SK-N-SH (cell line): ENCODE data around the gene VCAM1. TPM values are rescaled to one million over a fixed set of nuclear protein-coding genes. Genes with fewer than 3 reads are reported as not detected.

Source experiments
- CTCF ChIA-PET: fragments of 300-600, 350-600 bp; formaldehyde crosslinking; extraction: SDS; loops from one replicate; lab custom pipeline; 2021; lab: Yijun Ruan, JAX
- POLR2A ChIA-PET: fragments of 350-600 bp; sonication (Branson Sonifier 250); formaldehyde crosslinking; extraction: SDS; loops from one replicate; lab custom pipeline; 2020; ENCODE audit warnings: antibody characterized with exemption, inconsistent platforms; lab: Yijun Ruan, JAX
- DNase-seq: peaks from one replicate; pipeline ENCODE4 v3.0.0; 2012
- H2AFZ ChIP-seq: fragments of 200-600 bp; sonication (generic); 2 replicates; pipeline ENCODE4 v1.8.1; 2016; ENCODE audit warnings: antibody characterized with exemption, mild to moderate bottlenecking, low read depth
- H3F3A ChIP-seq: fragments of 200-600 bp; sonication (generic); replicated peaks from 2 replicates; pipeline ENCODE3; 2016; ENCODE audit warnings: antibody characterized with exemption, mild to moderate bottlenecking; ENCODE audit not compliant: insufficient read depth
- H3K27ac ChIP-seq, 2 experiments: fragments of 200-500 bp in 1 of 2; fragments of 200-600 bp in 1 of 2; sonication (Bioruptor generic) in 1 of 2; sonication (generic), shearing (Covaris generic) in 1 of 2; 2 replicates each; pipeline versions ENCODE4 v1.5.1 to v1.6.1; 2014 to 2016; ENCODE audit warnings: low read depth in 2 of 2, inconsistent platforms in 1 of 2, low read length in 1 of 2, mild to moderate bottlenecking in 1 of 2, mixed read lengths in 1 of 2
- H3K27me3 ChIP-seq: fragments of 200-600 bp; sonication (generic), shearing (Covaris generic); 2 replicates; pipeline ENCODE4 v1.6.1; 2016; ENCODE audit warnings: mixed run types; ENCODE audit not compliant: insufficient read depth
- H3K36me3 ChIP-seq, 2 experiments: fragments of 200-500 bp in 1 of 2; fragments of 200-600 bp in 1 of 2; sonication (Bioruptor generic) in 1 of 2; sonication (generic) in 1 of 2; replicated peaks in 1 of 2; 2 replicates each; pipeline versions ENCODE3 to v1.5.1; 2014 to 2016; ENCODE audit warnings: low read length in 1 of 2, mild to moderate bottlenecking in 1 of 2; ENCODE audit not compliant: insufficient read depth in 2 of 2, control insufficient read depth in 1 of 2
- H3K4me1 ChIP-seq, 2 experiments: fragments of 200-500 bp in 1 of 2; fragments of 200-600 bp in 1 of 2; sonication (Bioruptor generic) in 1 of 2; sonication (generic), shearing (Covaris generic) in 1 of 2; 2 replicates each; pipeline versions ENCODE4 v1.5.1 to v1.6.1; 2014 to 2016; ENCODE audit warnings: low read depth in 1 of 2, low read length in 1 of 2, mixed run types in 1 of 2; ENCODE audit not compliant: insufficient read depth in 2 of 2, control insufficient read depth in 1 of 2
- H3K4me2 ChIP-seq: fragments of 200-600 bp; sonication (generic), shearing (Covaris generic); 2 replicates; pipeline ENCODE4 v1.6.1; 2017; ENCODE audit warnings: mixed run types
- H3K4me3 ChIP-seq, 2 experiments: fragments of 200-500 bp in 1 of 2; fragments of 200-600 bp in 1 of 2; sonication (Bioruptor generic) in 1 of 2; sonication (generic), shearing (Covaris generic) in 1 of 2; 2 replicates each; pipeline versions ENCODE4 v1.5.1 to v1.8.1; 2014 to 2016; ENCODE audit warnings: low read depth in 2 of 2, inconsistent platforms in 1 of 2, low read length in 1 of 2, mild to moderate bottlenecking in 1 of 2, mixed read lengths in 1 of 2, moderate library complexity in 1 of 2
- H3K79me2 ChIP-seq: fragments of 200-600 bp; sonication (generic); 2 replicates; pipeline ENCODE4 v1.8.1; 2017; ENCODE audit warnings: mild to moderate bottlenecking; ENCODE audit not compliant: insufficient read depth
- H3K9ac ChIP-seq: fragments of 200-600 bp; sonication (generic); 2 replicates; pipeline ENCODE4 v1.6.1; 2017; ENCODE audit warnings: mixed run types
- H3K9me2 ChIP-seq: fragments of 200-600 bp; sonication (generic); 2 replicates; pipeline ENCODE4 v1.6.1; 2017; ENCODE audit warnings: mixed run types
- H3K9me3 ChIP-seq: fragments of 200-600 bp; sonication (generic); 2 replicates; pipeline ENCODE4 v1.6.1; 2017; ENCODE audit warnings: mixed run types, mild to moderate bottlenecking, moderate library complexity
- H4K20me1 ChIP-seq: fragments of 200-600 bp; sonication (generic); 2 replicates; pipeline ENCODE4 v1.6.1; 2017; ENCODE audit warnings: mild to moderate bottlenecking, mixed run types; ENCODE audit not compliant: insufficient read depth
- ELF1 ChIP-seq: IDR thresholded peaks from 2 replicates; pipeline ENCODE4 v1.4.0; 2012
- EZH2phosphoT487 ChIP-seq: fragments of 200-600 bp; sonication (generic); IDR thresholded peaks from 2 replicates; pipeline ENCODE4 v1.6.1; 2017; ENCODE audit warnings: low read depth, mixed run types, mild to moderate bottlenecking, antibody characterized with exemption, moderate library complexity, borderline replicate concordance
- FOSL2 ChIP-seq: IDR thresholded peaks from 2 replicates; pipeline ENCODE4 v1.4.0; 2012; ENCODE audit warnings: low read depth, mild to moderate bottlenecking, moderate library complexity, borderline replicate concordance
- FOXJ3 ChIP-seq: sonication (generic); formaldehyde crosslinking; IDR thresholded peaks from 2 replicates; pipeline ENCODE4 v1.5.1; 2020; ENCODE audit warnings: mild to moderate bottlenecking, missing genetic modification reagents
- GABPA ChIP-seq: IDR thresholded peaks from 2 replicates; pipeline ENCODE4 v1.4.0; 2012; ENCODE audit warnings: low read depth, mild to moderate bottlenecking
- MEF2A ChIP-seq: IDR thresholded peaks from 2 replicates; pipeline ENCODE4 v1.4.0; 2012; ENCODE audit warnings: low read depth, borderline replicate concordance
- MXI1 ChIP-seq: IDR thresholded peaks from 2 replicates; pipeline ENCODE4 v1.6.1; 2012; ENCODE audit warnings: mild to moderate bottlenecking, low read depth, low read length, improper control_type of control experiment
- NFIC ChIP-seq: IDR thresholded peaks from 2 replicates; pipeline ENCODE4 v1.4.0; 2012; ENCODE audit warnings: borderline replicate concordance
- NRF1 ChIP-seq: IDR thresholded peaks from 2 replicates; pipeline ENCODE4 v1.6.1; 2012; ENCODE audit warnings: low read depth, mild to moderate bottlenecking, low read length
- RAD21 ChIP-seq: IDR thresholded peaks from 2 replicates; pipeline ENCODE4 v1.6.1; 2012; ENCODE audit warnings: mild to moderate bottlenecking, low read length
- RCOR1 ChIP-seq: fragments of 150-350 bp; IDR thresholded peaks from 2 replicates; pipeline ENCODE4 v1.6.1; 2017; ENCODE audit warnings: antibody characterized with exemption, low read length
- REST ChIP-seq: IDR thresholded peaks from 2 replicates; pipeline ENCODE4 v1.6.1; 2012; ENCODE audit warnings: mild to moderate bottlenecking, low read depth, low read length, moderate library complexity
- RFX5 ChIP-seq: IDR thresholded peaks from 2 replicates; pipeline ENCODE4 v1.6.1; 2012; ENCODE audit warnings: mild to moderate bottlenecking, improper control_type of control experiment, low read length
- SIN3A ChIP-seq: IDR thresholded peaks from 2 replicates; pipeline ENCODE4 v1.6.1; 2012; ENCODE audit warnings: low read depth, mild to moderate bottlenecking, low read length, moderate library complexity, borderline replicate concordance
- TAF1 ChIP-seq: IDR thresholded peaks from 2 replicates; pipeline ENCODE4 v1.6.1; 2012; ENCODE audit warnings: low read depth, mild to moderate bottlenecking, low read length, moderate library complexity, borderline replicate concordance
- TEAD4 ChIP-seq: IDR thresholded peaks from 2 replicates; pipeline ENCODE4 v1.4.0; 2012; ENCODE audit warnings: mild to moderate bottlenecking, borderline replicate concordance; ENCODE audit not compliant: insufficient read depth
- USF1 ChIP-seq: IDR thresholded peaks from 2 replicates; pipeline ENCODE4 v1.4.0; 2012; ENCODE audit warnings: low read depth, borderline replicate concordance
- USF2 ChIP-seq: fragments of 150-350 bp; IDR thresholded peaks from 2 replicates; pipeline ENCODE4 v1.6.1; 2017; ENCODE audit warnings: antibody characterized with exemption, low read length, low read depth, borderline replicate concordance
- YY1 ChIP-seq: IDR thresholded peaks from 2 replicates; pipeline ENCODE4 v1.4.0; 2012; ENCODE audit warnings: low read depth, mild to moderate bottlenecking
- WGBS: methylation state at CpG from one replicate; pipeline ENCODE4 v1.1.6; 2017; ENCODE audit warnings: low lambda C conversion rate; 5-methylcytosine and 5-hydroxymethylcytosine counted together
- polyA plus RNA-seq, 3 experiments: library from polyadenylated mRNA; depleted of rRNA; stranded (reverse); fragments of >200 nt; gene quantifications; 2 replicates each; pipeline ENCODE4 v1.2.3, GENCODE V29; 2012
- TF ChIP-seq, protein P1 (sequence below): fragments of 200-600 bp; sonication (generic); IDR thresholded peaks from 2 replicates; pipeline ENCODE4 v1.6.1; 2017; ENCODE audit warnings: antibody characterized with exemption, mild to moderate bottlenecking, moderate library complexity

The VCAM1 gene
- polyA plus RNA-seq, 1 of the 3 experiments (the other 2 are of a cell fraction): 5.0 TPM

DNA sequence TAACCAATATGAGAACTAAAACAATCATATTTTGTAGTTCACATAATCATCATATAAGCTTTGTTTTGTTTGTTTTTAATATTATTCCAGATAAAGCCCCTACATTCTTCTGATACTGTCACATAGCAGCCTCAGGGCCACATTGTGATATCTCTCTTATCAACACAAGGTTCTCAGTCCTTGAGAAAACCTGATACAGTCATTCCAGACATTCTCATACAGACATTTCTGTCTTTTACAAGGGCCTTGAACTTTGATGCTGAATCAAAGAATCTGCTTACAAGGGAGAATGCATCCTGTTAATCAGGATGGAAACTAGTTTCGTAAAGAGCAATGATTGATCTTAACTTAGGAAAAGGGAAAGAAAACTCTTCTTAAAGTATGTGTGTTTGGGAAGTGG lies 12.7 kb upstream of the VCAM1 start (continued):
- TF ChIP-seq USF2: no peak
- no peak for TF ChIP-seq MEF2A
- TF ChIP-seq GABPA: no peak
- TF ChIP-seq RFX5: no peak
- TF ChIP-seq, protein P1, sequence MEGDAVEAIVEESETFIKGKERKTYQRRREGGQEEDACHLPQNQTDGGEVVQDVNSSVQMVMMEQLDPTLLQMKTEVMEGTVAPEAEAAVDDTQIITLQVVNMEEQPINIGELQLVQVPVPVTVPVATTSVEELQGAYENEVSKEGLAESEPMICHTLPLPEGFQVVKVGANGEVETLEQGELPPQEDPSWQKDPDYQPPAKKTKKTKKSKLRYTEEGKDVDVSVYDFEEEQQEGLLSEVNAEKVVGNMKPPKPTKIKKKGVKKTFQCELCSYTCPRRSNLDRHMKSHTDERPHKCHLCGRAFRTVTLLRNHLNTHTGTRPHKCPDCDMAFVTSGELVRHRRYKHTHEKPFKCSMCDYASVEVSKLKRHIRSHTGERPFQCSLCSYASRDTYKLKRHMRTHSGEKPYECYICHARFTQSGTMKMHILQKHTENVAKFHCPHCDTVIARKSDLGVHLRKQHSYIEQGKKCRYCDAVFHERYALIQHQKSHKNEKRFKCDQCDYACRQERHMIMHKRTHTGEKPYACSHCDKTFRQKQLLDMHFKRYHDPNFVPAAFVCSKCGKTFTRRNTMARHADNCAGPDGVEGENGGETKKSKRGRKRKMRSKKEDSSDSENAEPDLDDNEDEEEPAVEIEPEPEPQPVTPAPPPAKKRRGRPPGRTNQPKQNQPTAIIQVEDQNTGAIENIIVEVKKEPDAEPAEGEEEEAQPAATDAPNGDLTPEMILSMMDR: no peak

DNA sequence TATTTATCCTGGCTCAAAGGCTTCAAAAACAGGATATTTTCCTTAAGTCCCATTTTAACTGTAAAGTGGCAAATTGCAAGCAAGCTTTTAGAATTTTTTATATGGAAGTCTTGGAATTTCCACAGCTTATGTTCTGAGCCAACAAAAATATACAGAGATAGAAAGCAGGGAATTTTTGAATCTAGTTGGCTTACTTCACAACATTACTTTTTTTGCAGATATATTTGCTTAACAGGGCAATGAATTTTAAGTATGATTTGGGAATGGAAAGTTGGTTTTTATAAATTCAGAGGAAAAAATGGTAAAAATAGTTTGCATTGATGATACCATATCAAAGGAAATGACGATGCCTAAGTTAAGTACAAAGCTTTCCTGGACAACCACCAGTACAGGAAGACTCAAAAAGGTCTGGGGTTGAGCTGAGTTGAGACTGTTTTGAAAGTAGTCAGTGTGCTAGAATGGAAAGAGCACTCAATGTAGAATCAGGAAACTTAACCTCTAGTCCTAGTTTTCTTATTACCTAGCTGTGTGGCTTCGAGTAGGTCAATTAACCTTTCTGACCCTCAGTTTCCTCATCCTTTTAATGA lies 11.0 kb upstream of the VCAM1 start:
- H3F3A ChIP-seq: peaks cover 8% of the 10 kb centered on the region
- H3K27me3 ChIP-seq: no peaks in the 10 kb centered on the region
- H4K20me1 ChIP-seq: no peaks in the 10 kb centered on the region
- H3K9me2 ChIP-seq: no peaks in the 10 kb centered on the region
- peak overlapping the region; percentile 40 to 47; a peak in 3 of 4 replicates for H3K27ac ChIP-seq
- H3K4me3 ChIP-seq: no peak overlapping the region
- WGBS: 49% methylated on average over 2 of the region's 2 CpGs
- H2AFZ ChIP-seq: peak overlapping the region; percentile 31; the same call in 1 of the 2 replicates
- H3K4me1 ChIP-seq: 0 out of 4 replicates have a peak, but pooled peaks cover 0 to 9% of the 10 kb centered on the region in 2 experiments
- H3K9ac ChIP-seq: no peak overlapping the region
- H3K79me2 ChIP-seq: no peaks in the 10 kb centered on the region
- no peak for DNase-seq
- CTCF ChIA-PET: no interaction called here
- POLR2A ChIA-PET: no interaction called here
- no peak overlapping the region for H3K4me2 ChIP-seq
- H3K9me3 ChIP-seq: no peaks in the 10 kb centered on the region
- no peaks in the 10 kb centered on the region for H3K36me3 ChIP-seq
- TF ChIP-seq TEAD4 (no peak), EZH2phosphoT487 (no peak), NRF1 (no peak), REST (no peak), USF1 (no peak), RAD21 (no peak), FOSL2 (no peak), FOXJ3 (no peak), MEF2A (no peak), MXI1 (no peak), TAF1 (no peak), ELF1 (no peak), GABPA (no peak), NFIC (no peak), RCOR1 (no peak), SIN3A (no peak), YY1 (no peak)
- TF ChIP-seq, protein P1: no peak
